HCT116 (cell line): ENCODE measurements around the gene TRIM72.

Experiments used
- ELF1 ChIP-seq: IDR thresholded peaks from 2 replicates; pipeline ENCODE4 v1.6.1; 2012; ENCODE audit warnings: low read depth, borderline replicate concordance
- POLR2A ChIP-seq: IDR thresholded peaks from 2 replicates; pipeline ENCODE4 v1.7.0; 2011; ENCODE audit warnings: borderline replicate concordance; ENCODE audit not compliant: insufficient read depth, insufficient read length; ENCODE audit errors: extremely low read depth
- SIN3A ChIP-seq: IDR thresholded peaks from 2 replicates; pipeline ENCODE4 v1.6.1; 2012; ENCODE audit warnings: low read depth
- TF ChIP-seq, protein P1 (sequence below), 3 experiments: fragments of 200-600 bp in 1 of 3; sonication (generic) in 1 of 3; IDR thresholded peaks in 2 of 3; conservative IDR thresholded peaks in 1 of 3; 2 replicates each; pipeline ENCODE4 v1.5.1; 2012 to 2017; ENCODE audit warnings: low read depth in 2 of 3, low read length in 2 of 3, antibody characterized with exemption in 1 of 3, borderline replicate concordance in 1 of 3, control low read depth in 1 of 3, mild to moderate bottlenecking in 1 of 3, mixed read lengths in 1 of 3, mixed run types in 1 of 3, moderate library complexity in 1 of 3; ENCODE audit not compliant: insufficient read depth in 1 of 3
- TF ChIP-seq, protein P2 (sequence below): IDR thresholded peaks from 2 replicates; pipeline ENCODE4 v1.6.1; 2011; ENCODE audit warnings: mild to moderate bottlenecking, low read length, moderate library complexity; ENCODE audit not compliant: insufficient replicate concordance; ENCODE audit errors: extremely low read depth

DNA sequence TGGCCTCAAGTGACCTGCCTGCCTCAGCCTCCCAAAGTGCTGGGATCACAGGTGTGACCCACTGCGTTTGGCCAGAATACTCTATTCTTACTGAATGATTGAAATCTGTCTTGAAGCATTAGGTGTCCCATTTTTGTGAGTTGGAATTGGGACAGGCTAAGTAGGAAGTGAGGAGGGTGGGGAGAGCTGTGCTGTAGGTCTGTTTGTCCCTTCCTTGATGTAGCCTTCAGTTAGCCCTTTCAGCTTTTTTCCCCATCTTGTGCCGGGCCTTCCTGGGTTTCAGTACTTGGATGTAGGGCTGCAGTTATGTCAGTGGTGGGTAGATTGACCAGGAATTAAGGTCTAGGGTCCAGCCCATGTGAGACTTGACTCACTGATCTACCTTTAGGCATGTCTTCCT lies 20.0 kb upstream of the TRIM72 start:
- TF ChIP-seq, protein P1, sequence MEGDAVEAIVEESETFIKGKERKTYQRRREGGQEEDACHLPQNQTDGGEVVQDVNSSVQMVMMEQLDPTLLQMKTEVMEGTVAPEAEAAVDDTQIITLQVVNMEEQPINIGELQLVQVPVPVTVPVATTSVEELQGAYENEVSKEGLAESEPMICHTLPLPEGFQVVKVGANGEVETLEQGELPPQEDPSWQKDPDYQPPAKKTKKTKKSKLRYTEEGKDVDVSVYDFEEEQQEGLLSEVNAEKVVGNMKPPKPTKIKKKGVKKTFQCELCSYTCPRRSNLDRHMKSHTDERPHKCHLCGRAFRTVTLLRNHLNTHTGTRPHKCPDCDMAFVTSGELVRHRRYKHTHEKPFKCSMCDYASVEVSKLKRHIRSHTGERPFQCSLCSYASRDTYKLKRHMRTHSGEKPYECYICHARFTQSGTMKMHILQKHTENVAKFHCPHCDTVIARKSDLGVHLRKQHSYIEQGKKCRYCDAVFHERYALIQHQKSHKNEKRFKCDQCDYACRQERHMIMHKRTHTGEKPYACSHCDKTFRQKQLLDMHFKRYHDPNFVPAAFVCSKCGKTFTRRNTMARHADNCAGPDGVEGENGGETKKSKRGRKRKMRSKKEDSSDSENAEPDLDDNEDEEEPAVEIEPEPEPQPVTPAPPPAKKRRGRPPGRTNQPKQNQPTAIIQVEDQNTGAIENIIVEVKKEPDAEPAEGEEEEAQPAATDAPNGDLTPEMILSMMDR (IDR thresholded peaks at IDR 0.05 in 2 of 3, conservative IDR thresholded peaks at IDR 0.05 in 1 of 3; ENCODE audit: borderline replicate concordance in 1 of 3, insufficient read depth in 1 of 3, low read depth in 2 of 3, low read length in 2 of 3), result no peak
- TF ChIP-seq SIN3A (no peak), ELF1 (no peak), POLR2A (no peak)
- TF ChIP-seq, protein P2, sequence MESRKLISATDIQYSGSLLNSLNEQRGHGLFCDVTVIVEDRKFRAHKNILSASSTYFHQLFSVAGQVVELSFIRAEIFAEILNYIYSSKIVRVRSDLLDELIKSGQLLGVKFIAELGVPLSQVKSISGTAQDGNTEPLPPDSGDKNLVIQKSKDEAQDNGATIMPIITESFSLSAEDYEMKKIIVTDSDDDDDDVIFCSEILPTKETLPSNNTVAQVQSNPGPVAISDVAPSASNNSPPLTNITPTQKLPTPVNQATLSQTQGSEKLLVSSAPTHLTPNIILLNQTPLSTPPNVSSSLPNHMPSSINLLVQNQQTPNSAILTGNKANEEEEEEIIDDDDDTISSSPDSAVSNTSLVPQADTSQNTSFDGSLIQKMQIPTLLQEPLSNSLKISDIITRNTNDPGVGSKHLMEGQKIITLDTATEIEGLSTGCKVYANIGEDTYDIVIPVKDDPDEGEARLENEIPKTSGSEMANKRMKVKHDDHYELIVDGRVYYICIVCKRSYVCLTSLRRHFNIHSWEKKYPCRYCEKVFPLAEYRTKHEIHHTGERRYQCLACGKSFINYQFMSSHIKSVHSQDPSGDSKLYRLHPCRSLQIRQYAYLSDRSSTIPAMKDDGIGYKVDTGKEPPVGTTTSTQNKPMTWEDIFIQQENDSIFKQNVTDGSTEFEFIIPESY, result no peak
